ENCODE results near the gene REELD1.

The REELD1 gene

GRCh38 chr4:146229406-146229805 lies 15.1 kb downstream of the REELD1 start:
- no peak for DNase-seq (ENCODE audit: low spot score)

- no peak for DNase-seq (ENCODE audit: low spot score)
Observed at GRCh38 chr4:146232131-146232722, 17.9 kb downstream of the REELD1 start.

- no peak for DNase-seq (ENCODE audit: low spot score)
Observed at GRCh38 chr4:146235654-146236177, 21.4 kb downstream of the REELD1 start.

- no peak for DNase-seq (ENCODE audit: low spot score)
Observed at GRCh38 chr4:146236216-146236615, 21.9 kb downstream of the REELD1 start.

- DNase-seq (ENCODE audit: low spot score) = no peak
Observed at GRCh38 chr4:146237092-146237491, 22.8 kb downstream of the REELD1 start.

GRCh38 chr4:146238107-146238506 lies 23.8 kb downstream of the REELD1 start:
- DNase-seq (ENCODE audit: low spot score) = no peak

GRCh38 chr4:146243141-146243882 lies 29.0 kb downstream of the REELD1 start:
- DNase-seq (ENCODE audit: low spot score) = peak; percentile 62

- no peak for DNase-seq (ENCODE audit: low spot score)
Observed at GRCh38 chr4:146243883-146244277, 29.5 kb downstream of the REELD1 start.

- DNase-seq (ENCODE audit: low spot score) = no peak
Observed at GRCh38 chr4:146244496-146244895, 30.2 kb downstream of the REELD1 start.

GRCh38 chr4:146245246-146245645 lies 30.9 kb downstream of the REELD1 start:
- DNase-seq (ENCODE audit: low spot score) = no peak

- DNase-seq (ENCODE audit: low spot score) = no peak
Observed at GRCh38 chr4:146245850-146246249, 31.5 kb downstream of the REELD1 start.

- no peak for DNase-seq (ENCODE audit: low spot score)
Observed at GRCh38 chr4:146246381-146246780, 32.0 kb downstream of the REELD1 start.

GRCh38 chr4:146247356-146247755 lies 33.0 kb downstream of the REELD1 start:
- no peak for DNase-seq (ENCODE audit: low spot score)

GRCh38 chr4:146252969-146253611 lies 38.8 kb downstream of the REELD1 start:
- no peak for DNase-seq (ENCODE audit: low spot score)

GRCh38 chr4:146255463-146255862 lies 41.1 kb downstream of the REELD1 start:
- DNase-seq (ENCODE audit: low spot score) = no peak

GRCh38 chr4:146255874-146256273 lies 41.5 kb downstream of the REELD1 start:
- DNase-seq (ENCODE audit: low spot score) = no peak

- DNase-seq (ENCODE audit: low spot score) = no peak
Observed at GRCh38 chr4:146256328-146256727, 42.0 kb downstream of the REELD1 start.

GRCh38 chr4:146257511-146257910 lies 43.2 kb downstream of the REELD1 start:
- no peak for DNase-seq (ENCODE audit: low spot score)

- DNase-seq (ENCODE audit: low spot score) = no peak
Observed at GRCh38 chr4:146260521-146260920, 46.2 kb downstream of the REELD1 start.

- no peak for DNase-seq (ENCODE audit: low spot score)
Observed at GRCh38 chr4:146261041-146261440, 46.7 kb downstream of the REELD1 start.

GRCh38 chr4:146263793-146264192 lies 49.5 kb downstream of the REELD1 start:
- DNase-seq (ENCODE audit: low spot score) = no peak

GRCh38 chr4:146265950-146266490 lies 51.7 kb downstream of the REELD1 start:
- no peak for DNase-seq (ENCODE audit: low spot score)

GRCh38 chr4:146267826-146268225 lies 53.5 kb downstream of the REELD1 start:
- DNase-seq (ENCODE audit: low spot score) = no peak

Measured in D341Med (cell line).